ENCODE data around the gene TRAF2.

Gene TRAF2

GRCh38 chr9:136916330-136917184 is 30.2 kb downstream of the TRAF2 start:
- DNase-seq, result no peak

GRCh38 chr9:136917902-136918301 is 31.6 kb downstream of the TRAF2 start:
- DNase-seq, result no peak

- DNase-seq, result no peak
Observed at GRCh38 chr9:136920069-136920468, 33.8 kb downstream of the TRAF2 start.

GRCh38 chr9:136920734-136921231 is 34.5 kb downstream of the TRAF2 start:
- no peak for DNase-seq

GRCh38 chr9:136921307-136921706 is 35.0 kb downstream of the TRAF2 start:
- DNase-seq, result no peak

- DNase-seq, result no peak
Observed at GRCh38 chr9:136921718-136922117, 35.4 kb downstream of the TRAF2 start.

- no peak for DNase-seq
Observed at GRCh38 chr9:136922540-136922939, 36.2 kb downstream of the TRAF2 start.

- DNase-seq, result no peak
Observed at GRCh38 chr9:136923881-136924280, 37.6 kb downstream of the TRAF2 start.

GRCh38 chr9:136925414-136926153 is 39.3 kb downstream of the TRAF2 start:
- DNase-seq, result no peak

GRCh38 chr9:136926154-136926704 is 39.9 kb downstream of the TRAF2 start:
- DNase-seq, result no peak

GRCh38 chr9:136926749-136927148 is 40.4 kb downstream of the TRAF2 start:
- DNase-seq, result no peak

GRCh38 chr9:136927343-136928271 is 41.3 kb downstream of the TRAF2 start:
- no peak for DNase-seq

GRCh38 chr9:136928591-136928990 is 42.3 kb downstream of the TRAF2 start:
- no peak for DNase-seq

- no peak for DNase-seq
Observed at GRCh38 chr9:136930014-136930413, 43.7 kb downstream of the TRAF2 start.

- no peak for DNase-seq
Observed at GRCh38 chr9:136931611-136932130, 45.4 kb downstream of the TRAF2 start.

GRCh38 chr9:136934277-136934676 is 48.0 kb downstream of the TRAF2 start:
- DNase-seq, result no peak

GRCh38 chr9:136935651-136936050 is 49.3 kb downstream of the TRAF2 start:
- no peak for DNase-seq

GRCh38 chr9:136936645-136937170 is 50.4 kb downstream of the TRAF2 start:
- no peak for DNase-seq

GRCh38 chr9:136937186-136938001 is 51.1 kb downstream of the TRAF2 start:
- no peak for DNase-seq

- DNase-seq, result no peak
Observed at GRCh38 chr9:136939431-136939995, 53.2 kb downstream of the TRAF2 start.
